Stimulated activated effector memory CD8-positive, alpha-beta T cell treated with anti-CD3 and anti-CD28 coated beads, Interleukin-12 subunit alpha, Interleukin-12 subunit beta, amount 100 ng/mL, for 72 hours (primary cell): Measurements from ENCODE around the gene IL21R.
"Not testable (repeated sequence)": the region's sequence is repeated elsewhere in the genome, so short reads cannot be mapped to it uniquely, and the experiment has no call there.

ENCODE experiments used
- ATAC-seq: fragments of 150-1000 bp; cut with Tn5 transposase; 2 replicates; pipeline ENCODE4 v1.10.0; 2021
- DNase-seq, 2 donors: peaks; one replicate each; pipeline ENCODE4 v3.0.0; 2021 to 2022; ENCODE audit warnings: low spot score in 2 of 2
- H3K27ac Mint-ChIP-seq: one replicate; pipeline ENCODE4 v1.8.0; 2022; ENCODE audit warnings: mild to moderate bottlenecking, mixed read lengths
- H3K36me3 Mint-ChIP-seq: one replicate; pipeline ENCODE4 v1.8.0; 2022; ENCODE audit warnings: mild to moderate bottlenecking, mixed read lengths
- H3K4me1 Mint-ChIP-seq: one replicate; pipeline ENCODE4 v1.8.0; 2022; ENCODE audit warnings: mixed read lengths
- H3K4me3 Mint-ChIP-seq: one replicate; pipeline ENCODE4 v1.8.0; 2022; ENCODE audit warnings: mild to moderate bottlenecking, mixed read lengths
- H3K9me3 Mint-ChIP-seq: one replicate; pipeline ENCODE4 v1.8.0; 2022; ENCODE audit warnings: mixed read lengths

IL21R gene

GRCh38 chr16:27434141-27435051, 32.4 kb downstream of the IL21R start:
- Mint-ChIP-seq H3K36me3 (peaks cover 98% of the 10 kb centered on the region), H3K9me3 (no peaks in the 10 kb centered on the region), H3K4me3 (no peak overlapping the region), H3K4me1 (peaks cover 39% of the 10 kb centered on the region), H3K27ac (peak overlapping the region; percentile 71)
- no peak for ATAC-seq
- peak in 1 of 2 donors; percentile 43 for DNase-seq

- H3K4me3 Mint-ChIP-seq, ATAC-seq, H3K9me3 Mint-ChIP-seq: not testable (repeated sequence)
- peak in 1 of 2 donors; percentile 28 for DNase-seq
- peak overlapping the region; percentile 71 for H3K27ac Mint-ChIP-seq
- peaks cover 42% of the 10 kb centered on the region for H3K4me1 Mint-ChIP-seq
- H3K36me3 Mint-ChIP-seq = peaks cover 100% of the 10 kb centered on the region
Observed at GRCh38 chr16:27435146-27435545, 33.2 kb downstream of the IL21R start.

GRCh38 chr16:27436065-27436464, 34.1 kb downstream of the IL21R start:
- H3K9me3 Mint-ChIP-seq = no peaks in the 10 kb centered on the region
- peaks cover 100% of the 10 kb centered on the region for H3K36me3 Mint-ChIP-seq
- H3K4me1 Mint-ChIP-seq = peaks cover 34% of the 10 kb centered on the region
- DNase-seq (peak in 1 of 2 donors; percentile 36), ATAC-seq (no peak)
- H3K27ac Mint-ChIP-seq = peak overlapping the region; percentile 92
- H3K4me3 Mint-ChIP-seq = no peak overlapping the region

- H3K9me3 Mint-ChIP-seq = no peaks in the 10 kb centered on the region
- no peak for ATAC-seq
- peaks cover 100% of the 10 kb centered on the region for H3K36me3 Mint-ChIP-seq
- H3K27ac Mint-ChIP-seq = peak overlapping the region; percentile 92
- peaks cover 31% of the 10 kb centered on the region for H3K4me1 Mint-ChIP-seq
- DNase-seq = peak in 1 of 2 donors; percentile 35
- no peak overlapping the region for H3K4me3 Mint-ChIP-seq
Observed at GRCh38 chr16:27436921-27437650, 35.1 kb downstream of the IL21R start.

- H3K9me3 Mint-ChIP-seq = no peaks in the 10 kb centered on the region
- peak overlapping the region; percentile 74 for H3K27ac Mint-ChIP-seq
- H3K4me3 Mint-ChIP-seq = no peak overlapping the region
- no peak for ATAC-seq
- DNase-seq = no peak
- H3K4me1 Mint-ChIP-seq = peaks cover 22% of the 10 kb centered on the region
- peaks cover 100% of the 10 kb centered on the region for H3K36me3 Mint-ChIP-seq
Observed at GRCh38 chr16:27437946-27438345, 36.0 kb downstream of the IL21R start.

GRCh38 chr16:27439271-27440018, 37.5 kb downstream of the IL21R start:
- no peak for DNase-seq
- H3K36me3 Mint-ChIP-seq = peaks cover 100% of the 10 kb centered on the region
- no peak overlapping the region for H3K4me3 Mint-ChIP-seq
- no peak for ATAC-seq
- H3K9me3 Mint-ChIP-seq = no peaks in the 10 kb centered on the region
- H3K4me1 Mint-ChIP-seq = peaks cover 24% of the 10 kb centered on the region
- peak overlapping the region; percentile 4 for H3K27ac Mint-ChIP-seq

- DNase-seq (no peak), ATAC-seq (no peak)
- H3K9me3 Mint-ChIP-seq = no peaks in the 10 kb centered on the region
- H3K4me1 Mint-ChIP-seq = peaks cover 35% of the 10 kb centered on the region
- peaks cover 100% of the 10 kb centered on the region for H3K36me3 Mint-ChIP-seq
- H3K4me3 Mint-ChIP-seq = no peak overlapping the region
- H3K27ac Mint-ChIP-seq = no peak overlapping the region
Observed at GRCh38 chr16:27441276-27441675, 39.3 kb downstream of the IL21R start.

GRCh38 chr16:27441998-27442397, 40.0 kb downstream of the IL21R start:
- ATAC-seq (no peak), DNase-seq (no peak)
- Mint-ChIP-seq H3K27ac (no peak overlapping the region), H3K4me1 (peaks cover 41% of the 10 kb centered on the region), H3K9me3 (no peaks in the 10 kb centered on the region), H3K36me3 (peaks cover 100% of the 10 kb centered on the region), H3K4me3 (no peak overlapping the region)

- peaks cover 59% of the 10 kb centered on the region for H3K4me1 Mint-ChIP-seq
- ATAC-seq (no peak), DNase-seq (no peak)
- H3K9me3 Mint-ChIP-seq = no peaks in the 10 kb centered on the region
- H3K4me3 Mint-ChIP-seq = no peak overlapping the region
- peaks cover 99% of the 10 kb centered on the region for H3K36me3 Mint-ChIP-seq
- H3K27ac Mint-ChIP-seq = no peak overlapping the region
Observed at GRCh38 chr16:27444015-27444414, 42.0 kb downstream of the IL21R start.

GRCh38 chr16:27444470-27444869, 42.5 kb downstream of the IL21R start:
- DNase-seq = no peak
- H3K36me3 Mint-ChIP-seq = peaks cover 99% of the 10 kb centered on the region

GRCh38 chr16:27445502-27446175, 43.7 kb downstream of the IL21R start:
- ATAC-seq (no peak), DNase-seq (no peak)
- H3K4me1 Mint-ChIP-seq = peaks cover 66% of the 10 kb centered on the region
- peaks cover 99% of the 10 kb centered on the region for H3K36me3 Mint-ChIP-seq
- peak overlapping the region; percentile 83 for H3K27ac Mint-ChIP-seq
- no peaks in the 10 kb centered on the region for H3K9me3 Mint-ChIP-seq
- H3K4me3 Mint-ChIP-seq = peak overlapping the region; percentile 53

More at GRCh38 chr16:27444470-27444869, 42.5 kb downstream of the IL21R start:
- no peak for ATAC-seq
- Mint-ChIP-seq H3K4me3 (no peak overlapping the region), H3K9me3 (no peaks in the 10 kb centered on the region), H3K27ac (no peak overlapping the region), H3K4me1 (peaks cover 59% of the 10 kb centered on the region)

- Mint-ChIP-seq H3K9me3 (peaks cover 5% of the 10 kb centered on the region), H3K4me3 (peak overlapping the region; percentile 53), H3K36me3 (peaks cover 99% of the 10 kb centered on the region), H3K27ac (peak overlapping the region; percentile 83), H3K4me1 (peaks cover 77% of the 10 kb centered on the region)
- no peak for DNase-seq
- peak; percentile 85 for ATAC-seq
Observed at GRCh38 chr16:27446721-27447120, 44.7 kb downstream of the IL21R start.

- Mint-ChIP-seq H3K4me1 (peaks cover 82% of the 10 kb centered on the region), H3K27ac (peak overlapping the region; percentile 83), H3K4me3 (peak overlapping the region; percentile 53), H3K36me3 (peaks cover 99% of the 10 kb centered on the region), H3K9me3 (peaks cover 5% of the 10 kb centered on the region)
- ATAC-seq (no peak), DNase-seq (no peak)
Observed at GRCh38 chr16:27447301-27447700, 45.3 kb downstream of the IL21R start.

GRCh38 chr16:27448532-27449433, 46.8 kb downstream of the IL21R start:
- DNase-seq = no peak
- H3K4me1 Mint-ChIP-seq = peaks cover 94% of the 10 kb centered on the region
- H3K36me3 Mint-ChIP-seq = peaks cover 96% of the 10 kb centered on the region
- peak overlapping the region; percentile 67 for H3K4me3 Mint-ChIP-seq
- peak overlapping the region; percentile 94 for H3K27ac Mint-ChIP-seq
- H3K9me3 Mint-ChIP-seq = peaks cover 5% of the 10 kb centered on the region
- ATAC-seq = no peak
